HG03469 (cell line): Measurements from ENCODE around the gene DICER1.

Experiments used
- ATAC-seq: cut with Tn5 transposase; IDR thresholded peaks from one replicate; pipeline ENCODE4 v1.9.1; 2021; ENCODE audit warnings: mild to moderate bottlenecking, moderate library complexity, moderate number of reproducible peaks; ENCODE audit not compliant: unreplicated experiment

The DICER1 gene

GRCh38 chr14:95043732-95044462, 113.4 kb downstream of the DICER1 start:
- ATAC-seq: no peak

- ATAC-seq: no peak
Observed at GRCh38 chr14:95043314-95043713, 114.0 kb downstream of the DICER1 start.

- ATAC-seq: no peak
Observed at GRCh38 chr14:95041477-95042020, 115.8 kb downstream of the DICER1 start.

GRCh38 chr14:95040708-95041476, 116.4 kb downstream of the DICER1 start:
- ATAC-seq: no peak

- ATAC-seq: no peak
Observed at GRCh38 chr14:95039993-95040348, 117.4 kb downstream of the DICER1 start.

- no peak for ATAC-seq
Observed at GRCh38 chr14:95039259-95039992, 117.9 kb downstream of the DICER1 start.

GRCh38 chr14:95038521-95039250, 118.6 kb downstream of the DICER1 start:
- ATAC-seq: no peak

GRCh38 chr14:95037273-95037672, 120.1 kb downstream of the DICER1 start:
- ATAC-seq: no peak
